Naive thymus-derived CD8-positive, alpha-beta T cell (primary cell): ENCODE measurements around the gene RASSF4. TPM values are rescaled to one million over a fixed set of nuclear protein-coding genes. Genes with fewer than 3 reads are reported as not detected.

Experiments used
- ATAC-seq, 2 donors: fragments of 150-1000 bp; cut with Tn5 transposase in 1 of 2; sonication (Bioruptor Pico), chemical (Tn5 transposase) in 1 of 2; 1 replicate in 1 of 2; 2 replicates in 1 of 2; pipeline ENCODE4 v1.10.0; 2021; ENCODE audit warnings: mild to moderate bottlenecking in 2 of 2, moderate library complexity in 2 of 2
- POLR2A ChIA-PET: fragments of 350-600 bp; sonication (Branson Sonifier 250); formaldehyde crosslinking; loops from one replicate; lab custom pipeline; 2021; ENCODE audit warnings: antibody characterized with exemption; lab: Charles Lee
- DNase-seq, 10 donors: peaks; one replicate each; pipeline versions ENCODE4 v3.0.0 to v3.0.0-alpha.2; 2020 to 2022
- H3K27ac Mint-ChIP-seq, 10 donors: one replicate each; pipeline ENCODE4 v1.8.0; 2020 to 2022; ENCODE audit warnings: mild to moderate bottlenecking in 10 of 10, mixed read lengths in 10 of 10, moderate library complexity in 4 of 10, inconsistent platforms in 1 of 10
- H3K27me3 Mint-ChIP-seq, 5 donors: one replicate each; pipeline ENCODE4 v1.8.0; 2021 to 2022; ENCODE audit warnings: mixed read lengths in 5 of 5
- H3K36me3 Mint-ChIP-seq, 3 donors: one replicate each; pipeline ENCODE4 v1.8.0; 2020 to 2022; ENCODE audit warnings: mixed read lengths in 3 of 3, mild to moderate bottlenecking in 2 of 3, inconsistent platforms in 1 of 3
- H3K4me1 Mint-ChIP-seq, 4 donors: one replicate each; pipeline ENCODE4 v1.8.0; 2021 to 2022; ENCODE audit warnings: mixed read lengths in 4 of 4
- H3K4me3 Mint-ChIP-seq, 10 donors: one replicate each; pipeline ENCODE4 v1.8.0; 2020 to 2022; ENCODE audit warnings: mild to moderate bottlenecking in 10 of 10, mixed read lengths in 10 of 10, moderate library complexity in 6 of 10, inconsistent platforms in 1 of 10
- H3K9me3 Mint-ChIP-seq, 9 donors: one replicate each; pipeline ENCODE4 v1.8.0; 2020 to 2022; ENCODE audit warnings: mixed read lengths in 9 of 9, mild to moderate bottlenecking in 3 of 9, inconsistent platforms in 1 of 9, moderate library complexity in 1 of 9
- polyA plus RNA-seq, 3 donors: library from polyadenylated mRNA; unstranded; fragments of 300-500 nt; fragmentation: Illumina TruSeq; gene quantifications; one replicate each; pipeline ENCODE4 v1.2.3, GENCODE V29; 2021
- total RNA-seq, 8 experiments: library from RNA in 2 of 8; stranded (reverse) in 2 of 8; gene quantifications; one replicate each; pipeline ENCODE4 v1.2.3 and lab custom pipeline; 2021 to 2026

The RASSF4 gene
- total and polyA plus RNA-seq, 5 experiments from 2014 or later, result 0.40 to 1.8 (median 1.0) TPM

DNA sequence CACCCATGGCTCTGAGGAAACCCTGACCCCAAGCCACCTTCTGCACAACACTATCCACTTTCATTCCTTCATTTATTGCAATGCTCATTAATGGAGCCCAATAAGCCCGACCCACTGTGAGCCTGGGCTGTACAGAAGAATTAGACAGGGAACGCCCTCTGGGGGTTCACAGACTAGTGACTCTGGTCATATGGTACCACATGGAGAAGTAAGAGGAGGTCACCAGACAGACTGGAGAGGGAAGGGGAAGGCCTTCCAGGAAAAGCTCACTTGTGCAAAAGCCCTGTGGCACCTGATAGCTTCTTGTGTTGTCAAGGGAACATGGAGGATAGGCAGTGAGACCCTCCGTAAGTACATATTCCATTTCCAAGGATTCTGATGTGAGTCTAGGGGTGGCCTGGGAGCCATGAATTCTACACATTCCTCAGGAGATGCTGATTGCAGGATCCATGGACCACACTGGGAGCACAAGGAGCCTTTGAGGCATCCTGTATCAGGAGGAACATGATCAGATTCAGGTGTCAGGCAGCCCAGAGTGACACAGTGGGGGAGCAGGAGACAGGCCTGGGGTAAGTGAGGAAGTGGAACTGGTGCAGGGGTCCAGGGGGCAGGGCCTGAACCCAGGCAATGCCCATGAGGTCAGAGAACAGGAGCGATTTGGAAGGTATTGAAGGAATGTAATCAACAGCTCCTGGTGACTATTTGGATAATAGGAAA, 28.5 kb upstream of the RASSF4 start:
- Mint-ChIP-seq H3K9me3 (no peaks in the 10 kb centered on the region), H3K4me1 (peaks cover 4 to 8% (median 7%) of the 10 kb centered on the region in 4 donors), H3K27me3 (peaks cover 0 to 4% (median 1%) of the 10 kb centered on the region in 5 donors), H3K4me3 (no peak overlapping the region), H3K36me3 (no peaks in the 10 kb centered on the region), H3K27ac (peak overlapping the region in 3 of 10 donors; percentile 12 to 77 (median 18))
- DNase-seq (no peak), ATAC-seq (no peak)
- POLR2A ChIA-PET, result no interaction called here

DNA sequence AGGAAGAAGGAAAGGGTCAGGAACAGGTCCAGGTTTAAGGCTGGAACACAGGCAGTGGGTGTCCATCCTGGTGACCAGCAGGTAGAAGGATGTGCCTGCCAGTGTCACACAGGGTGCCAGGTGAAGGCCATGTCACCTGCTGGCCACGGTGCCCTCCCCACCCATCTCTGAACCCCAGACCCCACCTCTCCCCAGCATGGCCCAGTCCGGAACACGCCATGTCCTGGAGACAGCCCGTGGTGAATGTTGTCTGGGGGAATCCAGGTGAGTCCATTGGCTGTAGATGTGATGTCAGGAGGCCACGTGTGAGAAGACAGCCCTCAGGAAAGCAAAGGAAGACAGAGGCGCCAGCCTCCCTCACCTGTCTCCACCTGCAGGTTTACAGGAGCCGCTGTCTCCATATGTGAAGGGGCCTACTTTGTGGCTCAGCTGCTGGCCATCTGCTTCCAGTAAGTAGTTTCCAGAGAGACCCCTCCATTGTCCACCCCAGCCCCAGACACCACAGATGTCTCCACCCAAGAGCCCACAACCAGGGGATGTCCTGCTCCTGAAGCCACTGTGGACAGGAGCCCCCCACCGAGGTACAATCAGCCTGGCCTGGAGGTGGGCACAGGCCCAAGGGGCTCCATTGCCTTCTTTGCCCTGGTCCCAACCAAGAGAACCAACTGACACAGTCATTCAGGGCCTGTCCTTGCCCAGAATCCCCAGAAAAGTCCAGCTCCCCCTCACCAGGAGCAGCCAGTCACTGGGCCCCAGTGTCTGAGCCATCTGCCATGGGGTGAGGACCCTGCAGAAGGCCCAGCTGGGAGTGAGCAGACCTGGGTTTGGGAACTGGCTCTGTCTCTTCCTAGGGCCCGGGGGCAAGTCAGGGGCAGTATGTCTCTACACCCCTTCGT, 27.7 kb upstream of the RASSF4 start:
- DNase-seq (no peak), ATAC-seq (no peak)
- Mint-ChIP-seq H3K4me3 (no peak overlapping the region), H3K27me3 (peaks cover 0 to 4% (median 1%) of the 10 kb centered on the region in 5 donors), H3K27ac (peak overlapping the region in 1 of 10 donors; percentile 77), H3K9me3 (no peaks in the 10 kb centered on the region), H3K4me1 (peaks cover 4 to 10% (median 8%) of the 10 kb centered on the region in 4 donors), H3K36me3 (no peaks in the 10 kb centered on the region)
- POLR2A ChIA-PET, result no interaction called here

DNA sequence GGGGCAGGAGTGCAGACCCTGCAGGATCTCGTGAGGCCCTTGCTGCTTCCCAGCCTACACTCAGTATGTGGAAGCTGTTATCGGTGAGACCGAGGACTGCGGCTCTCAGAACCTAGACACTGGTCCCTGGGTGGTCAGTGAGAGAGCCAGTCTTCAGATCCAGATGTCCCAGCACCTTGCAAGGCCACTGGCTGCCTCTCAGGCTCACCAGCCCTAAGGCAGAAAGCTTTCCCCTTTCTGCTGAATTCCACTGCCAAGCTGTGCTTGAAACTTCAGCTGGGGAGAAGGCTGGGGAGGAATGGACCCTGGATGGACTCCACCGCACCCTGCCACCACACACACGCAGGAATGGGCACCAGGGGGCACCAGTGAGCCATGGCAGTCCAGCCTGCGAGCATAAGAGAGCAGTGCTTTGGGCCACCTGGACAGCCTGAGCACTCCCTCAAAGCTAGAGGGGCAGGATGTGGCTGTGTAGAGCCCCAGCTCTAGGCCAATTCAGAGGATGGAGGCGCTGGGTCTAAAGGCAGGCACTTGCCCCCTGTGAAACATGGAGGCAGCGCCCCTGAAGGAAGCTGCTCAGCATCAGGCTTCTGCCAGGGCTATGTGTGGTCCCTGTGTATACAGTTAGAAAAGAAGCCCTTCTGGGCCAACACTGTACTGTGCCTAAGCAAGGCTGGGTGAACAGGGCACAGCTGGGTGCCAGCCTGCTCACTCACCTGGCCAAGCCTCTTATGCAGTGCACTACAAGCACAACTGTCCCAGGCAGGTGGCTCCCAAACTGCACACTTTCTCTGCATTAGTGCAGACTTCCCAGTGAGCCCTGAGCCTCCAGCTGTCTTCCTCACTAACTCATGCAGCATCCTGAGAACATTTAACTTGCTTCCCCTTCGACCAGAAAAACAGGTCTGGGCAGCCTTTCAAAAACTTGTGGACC, 26.8 kb upstream of the RASSF4 start:
- peak; percentile 92 to 99 for ATAC-seq
- POLR2A ChIA-PET, result interaction anchor here (0.6 to 0.9 kb wide), 4 partner anchors 30 to 42 kb away, joined by 3 read pairs; no protein-coding TSS in a partner anchor
- Mint-ChIP-seq H3K36me3 (no peaks in the 10 kb centered on the region), H3K4me3 (no peak overlapping the region), H3K9me3 (no peaks in the 10 kb centered on the region), H3K27ac (no peak overlapping the region), H3K4me1 (peaks cover 5 to 12% (median 8%) of the 10 kb centered on the region in 4 donors), H3K27me3 (peaks cover 0 to 4% (median 1%) of the 10 kb centered on the region in 5 donors)
- peak; percentile 51 to 90 (median 78) for DNase-seq

DNA sequence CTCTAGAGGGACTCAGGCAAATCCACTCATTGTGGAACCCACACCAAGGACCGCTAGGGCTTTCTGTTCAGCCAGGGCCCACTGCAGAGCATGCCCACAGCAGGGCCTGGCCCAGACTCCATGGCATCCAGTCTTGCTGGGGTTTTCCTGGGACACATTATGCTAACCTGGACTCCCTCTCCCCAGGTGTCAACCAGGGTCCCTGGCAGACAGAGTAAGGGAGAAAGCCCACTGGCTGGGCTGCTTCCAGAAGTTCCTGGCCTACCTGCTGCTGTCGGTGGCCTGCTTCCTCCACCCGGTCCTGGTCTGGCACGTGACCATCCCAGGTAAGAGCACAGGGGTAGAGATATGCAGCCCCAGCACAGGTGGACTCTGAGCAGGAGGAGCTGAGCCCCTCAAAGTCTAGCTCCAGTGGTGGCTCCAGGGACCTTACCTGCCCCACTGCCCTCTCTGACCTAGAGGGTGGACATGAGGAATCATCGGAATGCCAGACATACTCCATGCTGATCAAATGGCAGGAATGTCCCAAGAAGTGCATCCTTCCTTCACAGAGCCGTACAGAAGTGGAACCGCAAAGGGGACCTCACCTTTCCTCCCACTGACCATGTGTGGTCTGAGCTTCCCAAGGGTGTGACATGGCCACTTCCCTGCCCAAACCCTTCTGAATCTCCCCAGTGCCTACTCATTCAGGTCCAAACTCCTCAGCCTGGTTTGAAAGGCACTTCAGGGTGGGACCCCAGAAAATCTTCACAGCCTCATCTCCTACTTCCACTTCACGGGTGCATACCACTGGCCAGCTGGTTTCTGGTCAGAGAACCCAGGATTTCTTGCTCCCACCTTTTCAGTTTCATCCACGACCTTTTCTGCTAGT, 25.9 kb upstream of the RASSF4 start:
- no peak for DNase-seq
- H3K4me1 Mint-ChIP-seq, result peaks cover 5 to 12% (median 8%) of the 10 kb centered on the region in 4 donors
- no peak for ATAC-seq
- H3K9me3 Mint-ChIP-seq, result peaks cover 0 to 3% (median 0%) of the 10 kb centered on the region in 9 donors
- peaks cover 0 to 6% (median 2%) of the 10 kb centered on the region in 5 donors for H3K27me3 Mint-ChIP-seq
- POLR2A ChIA-PET, result interaction anchor here (0.6 to 1.0 kb wide), 5 partner anchors 8 to 41 kb away, joined by 3 read pairs; no protein-coding TSS in a partner anchor
- H3K27ac Mint-ChIP-seq, result peak overlapping the region in 1 of 10 donors; percentile 65
- peaks cover 0 to 3% (median 0%) of the 10 kb centered on the region in 3 donors for H3K36me3 Mint-ChIP-seq
- no peak overlapping the region for H3K4me3 Mint-ChIP-seq

DNA sequence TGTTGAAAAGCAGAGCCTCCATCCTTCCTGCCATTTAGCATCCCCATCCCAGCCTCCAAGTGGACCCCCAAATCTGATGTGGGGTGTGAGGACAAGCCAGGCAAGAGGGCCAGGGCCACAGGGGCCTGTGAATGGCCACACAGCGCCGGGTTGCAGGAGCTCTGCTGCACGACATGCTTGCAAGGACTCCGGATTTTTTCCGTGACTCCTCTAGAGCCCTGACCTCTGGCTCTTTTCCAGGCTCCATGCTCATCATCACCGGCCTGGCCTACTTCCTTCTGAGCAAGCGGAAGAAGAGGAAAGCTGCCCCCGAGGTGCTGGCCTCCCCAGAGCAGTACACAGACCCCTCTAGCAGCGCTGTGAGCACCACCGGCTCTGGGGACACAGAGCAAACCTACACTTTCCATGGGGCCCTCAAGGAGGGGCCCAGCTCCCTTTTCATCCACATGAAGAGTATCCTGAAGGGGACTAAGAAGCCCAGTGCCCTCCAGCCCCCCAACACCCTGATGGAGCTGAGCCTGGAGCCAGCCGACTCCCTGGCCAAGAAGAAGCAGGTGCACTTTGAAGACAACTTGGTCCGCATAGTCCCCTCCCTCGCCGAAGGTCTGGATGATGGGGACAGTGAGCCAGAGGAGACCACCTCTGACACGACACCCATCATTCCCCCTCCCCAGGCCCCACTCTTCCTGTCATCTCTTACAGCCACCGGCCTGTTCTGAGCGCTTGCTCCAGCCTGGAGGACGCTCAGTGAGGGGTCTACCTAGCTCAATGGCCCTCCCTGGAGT, 25.0 kb upstream of the RASSF4 start:
- Mint-ChIP-seq H3K27ac (no peak overlapping the region), H3K9me3 (peaks cover 0 to 6% (median 0%) of the 10 kb centered on the region in 9 donors), H3K4me1 (peaks cover 5 to 12% (median 8%) of the 10 kb centered on the region in 4 donors), H3K27me3 (peaks cover 0 to 7% (median 2%) of the 10 kb centered on the region in 5 donors), H3K4me3 (no peak overlapping the region), H3K36me3 (peaks cover 0 to 6% (median 0%) of the 10 kb centered on the region in 3 donors)
- no peak for ATAC-seq
- POLR2A ChIA-PET, result interaction anchor here (1.0 kb wide), 1 partner anchor 7 kb away, joined by 3 read pairs; no protein-coding TSS in a partner anchor
- DNase-seq, result no peak

DNA sequence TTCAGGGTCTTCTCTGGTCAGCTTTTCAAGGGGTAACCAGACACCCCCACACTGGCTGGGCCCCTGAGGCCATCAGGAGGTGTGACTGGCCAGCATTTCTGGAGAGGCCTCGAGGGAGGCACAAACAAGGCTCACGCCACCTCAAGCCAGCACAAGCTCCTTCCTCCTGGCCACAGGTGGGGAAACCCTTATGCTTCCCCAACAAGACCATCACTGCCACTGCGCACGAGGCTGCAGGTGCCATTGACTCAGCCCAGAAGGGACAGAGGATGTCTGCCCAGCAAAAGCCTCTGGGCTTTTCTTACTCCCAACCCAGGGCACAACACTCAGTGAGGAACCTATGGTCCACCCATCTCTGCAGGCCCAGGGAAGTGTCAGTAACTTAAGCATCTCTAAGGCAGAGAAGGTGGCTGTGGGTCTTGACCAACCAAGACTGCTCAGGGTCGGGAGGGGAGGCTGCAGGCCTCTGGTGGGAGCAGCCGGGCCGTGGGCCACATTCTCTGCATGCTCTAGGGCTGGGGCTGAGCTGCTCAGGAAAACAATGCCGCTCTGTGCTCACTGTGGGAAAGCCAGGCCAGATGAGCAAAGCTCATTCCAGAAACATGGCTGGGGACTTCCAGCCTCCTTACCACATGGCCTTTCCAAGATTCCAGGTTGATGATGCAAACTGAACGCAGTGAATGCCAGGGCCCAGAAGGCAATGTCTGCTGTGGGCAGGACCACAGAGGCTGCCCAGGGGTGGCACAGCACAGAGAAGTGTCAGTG, 24.2 kb upstream of the RASSF4 start:
- H3K36me3 Mint-ChIP-seq, result peaks cover 0 to 6% (median 3%) of the 10 kb centered on the region in 3 donors
- H3K27me3 Mint-ChIP-seq, result peaks cover 0 to 11% (median 2%) of the 10 kb centered on the region in 5 donors
- DNase-seq (no peak), ATAC-seq (no peak)
- H3K4me1 Mint-ChIP-seq, result peaks cover 5 to 12% (median 8%) of the 10 kb centered on the region in 4 donors
- POLR2A ChIA-PET, result no interaction called here
- H3K27ac Mint-ChIP-seq, result peak overlapping the region in 2 of 10 donors; percentile 37 to 81
- H3K4me3 Mint-ChIP-seq, result peak overlapping the region in 2 of 10 donors; percentile 45 to 49
- peaks cover 0 to 7% (median 0%) of the 10 kb centered on the region in 9 donors for H3K9me3 Mint-ChIP-seq

DNA sequence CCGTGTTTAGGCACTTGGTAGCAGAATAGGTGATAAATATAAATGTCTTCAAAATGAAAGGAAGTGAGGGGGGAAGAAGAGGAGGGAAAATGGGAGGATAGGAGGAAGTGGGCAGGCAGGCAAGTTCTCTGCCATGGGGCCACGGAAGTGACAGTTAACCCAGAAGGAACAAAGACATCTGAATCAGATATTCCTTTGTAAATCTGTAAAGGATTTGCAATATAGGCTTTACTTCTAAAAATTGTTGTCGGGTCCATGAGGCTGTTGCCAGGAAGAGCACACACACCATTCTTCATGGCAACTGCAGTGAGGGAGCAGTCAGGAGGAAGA, 23.7 kb upstream of the RASSF4 start:
- H3K4me3 Mint-ChIP-seq, result peak overlapping the region in 2 of 10 donors; percentile 45 to 49
- POLR2A ChIA-PET, result no interaction called here

DNA sequence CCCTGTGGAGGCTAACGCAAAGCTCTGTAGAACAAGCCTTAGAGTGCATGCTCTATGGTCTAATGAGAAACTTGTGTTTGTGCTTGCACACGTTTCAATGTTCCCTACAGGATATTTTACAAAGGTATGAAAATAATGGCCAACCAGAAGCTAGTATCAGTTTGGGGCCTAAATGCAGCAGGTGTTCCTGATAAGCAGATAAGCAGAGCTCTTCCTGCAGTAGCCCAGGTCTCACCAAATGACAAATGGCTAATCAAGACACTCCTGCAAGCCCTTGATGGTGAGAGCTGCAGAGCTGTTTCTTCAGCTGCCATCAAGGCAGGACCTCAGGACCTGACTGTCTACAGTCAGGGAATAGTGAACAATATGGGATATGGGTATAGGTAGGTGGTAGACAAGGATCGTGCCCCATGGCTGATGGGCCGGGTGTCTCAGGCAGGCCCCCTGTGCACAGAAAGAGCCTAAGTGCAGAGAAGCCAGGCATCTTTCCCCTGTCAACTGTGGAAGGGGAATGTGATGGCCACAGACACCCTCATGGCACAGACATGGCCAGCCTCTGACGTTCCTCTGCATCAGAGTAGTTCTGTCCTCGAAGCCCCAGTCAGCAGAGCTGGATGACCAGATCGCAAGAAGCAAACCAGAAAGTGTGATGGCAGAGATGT, 23.2 kb upstream of the RASSF4 start:
- peaks cover 3 to 17% (median 6%) of the 10 kb centered on the region in 5 donors for H3K27me3 Mint-ChIP-seq
- peaks cover 5 to 12% (median 8%) of the 10 kb centered on the region in 4 donors for H3K4me1 Mint-ChIP-seq
- ATAC-seq (no peak), DNase-seq (no peak)
- H3K36me3 Mint-ChIP-seq, result peaks cover 0 to 6% (median 3%) of the 10 kb centered on the region in 3 donors
- no peak overlapping the region for H3K27ac Mint-ChIP-seq
- H3K4me3 Mint-ChIP-seq, result no peak overlapping the region
- H3K9me3 Mint-ChIP-seq, result peaks cover 0 to 17% (median 3%) of the 10 kb centered on the region in 9 donors
- POLR2A ChIA-PET, result no interaction called here

More for the DNA sequence above, 23.7 kb upstream of the RASSF4 start:
- no peak overlapping the region for H3K27ac Mint-ChIP-seq
- H3K27me3 Mint-ChIP-seq, result peaks cover under 1 to 15% (median 4%) of the 10 kb centered on the region in 5 donors
- H3K9me3 Mint-ChIP-seq, result peaks cover 0 to 11% (median 0%) of the 10 kb centered on the region in 9 donors
- DNase-seq, result no peak
- peaks cover 0 to 6% (median 3%) of the 10 kb centered on the region in 3 donors for H3K36me3 Mint-ChIP-seq
- ATAC-seq, result no peak
- peaks cover 5 to 12% (median 8%) of the 10 kb centered on the region in 4 donors for H3K4me1 Mint-ChIP-seq

DNA sequence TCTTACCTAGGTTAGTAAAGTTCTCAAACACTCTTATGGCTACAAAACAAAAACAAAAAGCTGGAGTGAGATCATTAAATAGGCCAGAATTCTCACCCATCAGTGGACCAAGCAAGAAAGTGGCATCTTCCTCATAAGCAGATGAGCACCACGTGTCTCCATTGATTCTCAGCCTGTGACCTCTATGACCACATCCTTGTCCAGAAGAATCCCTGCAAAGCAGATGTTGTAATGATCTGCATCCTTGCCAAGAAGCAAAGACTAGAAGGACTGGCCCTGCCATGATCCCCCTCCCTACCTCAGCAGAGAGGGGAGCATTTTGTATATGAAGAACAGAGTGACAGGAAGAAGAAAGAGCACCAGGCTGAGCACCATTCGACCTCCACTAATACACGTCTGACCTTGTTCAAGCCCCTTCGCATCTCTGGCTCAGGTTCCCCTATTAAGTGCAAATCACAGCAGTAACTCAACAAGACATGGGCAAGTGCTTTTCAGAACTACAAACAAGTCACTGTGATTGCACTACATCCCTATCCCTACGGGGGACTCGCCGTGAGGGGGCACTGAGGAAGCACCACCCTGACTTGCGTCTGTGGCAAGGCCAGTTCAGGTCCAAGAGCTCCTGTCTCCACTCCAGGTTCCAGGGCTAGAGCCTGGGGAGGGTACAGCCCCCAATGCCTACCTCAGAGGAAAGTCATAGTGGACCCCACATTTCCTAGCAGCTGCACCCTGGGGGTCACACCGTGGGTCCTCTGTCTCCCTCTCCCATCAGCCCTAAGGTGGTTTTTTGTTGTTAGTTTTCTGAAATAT, 22.2 kb upstream of the RASSF4 start:
- no peak for ATAC-seq
- no peak for DNase-seq
- peak overlapping the region in 1 of 10 donors; percentile 4 for H3K27ac Mint-ChIP-seq
- peaks cover 5 to 12% (median 8%) of the 10 kb centered on the region in 4 donors for H3K4me1 Mint-ChIP-seq
- H3K4me3 Mint-ChIP-seq, result no peak overlapping the region
- peaks cover 0 to 12% (median 3%) of the 10 kb centered on the region in 3 donors for H3K36me3 Mint-ChIP-seq
- POLR2A ChIA-PET, result no interaction called here
- peaks cover 0 to 23% (median 3%) of the 10 kb centered on the region in 9 donors for H3K9me3 Mint-ChIP-seq
- H3K27me3 Mint-ChIP-seq, result peaks cover 3 to 17% (median 11%) of the 10 kb centered on the region in 5 donors
